ENCODE measurements around the gene TM4SF4. TPM values are rescaled to one million over a fixed set of nuclear protein-coding genes. Genes with fewer than 3 reads are reported as not detected.

Gene TM4SF4
- total and polyA plus RNA-seq, 2 donors (not counting 1 experiment from before 2014, with no cell fraction given), result 1.7 TPM

GRCh38 chr3:149475451-149476060 is 1.1 kb downstream of the TM4SF4 start:
- Histone ChIP-seq H3K4me3 (replicated peaks in 1 of 4; ENCODE audit: control extremely low read depth in 1 of 4, insufficient read depth in 1 of 4, low read depth in 3 of 4, low read length in 4 of 4) (no peak overlapping the region), H3K4me1 (ENCODE audit: control insufficient read depth, extremely low read depth, insufficient read depth, low read length) (peaks cover 25% of the 10 kb centered on the region), H3K27ac (ENCODE audit: insufficient read depth, low read length) (no peak overlapping the region), H3K79me2 (ENCODE audit: control insufficient read depth, insufficient read depth, low read length) (no peaks in the 10 kb centered on the region), H3K4me2 (ENCODE audit: extremely low read depth, insufficient read depth, low read length) (no peak overlapping the region), H3K9ac (ENCODE audit: insufficient read depth, low read length) (no peak overlapping the region), H3K27me3 (ENCODE audit: control insufficient read depth, insufficient read depth, low read length) (no peaks in the 10 kb centered on the region), H3K36me3 (ENCODE audit: control insufficient read depth, insufficient read depth, low read length) (no peaks in the 10 kb centered on the region), H3K9me3 (ENCODE audit: control insufficient read depth, insufficient read depth, low read depth, low read length) (no peaks in the 10 kb centered on the region), H2AFZ (ENCODE audit: low read length) (no peak overlapping the region), H4K20me1 (ENCODE audit: control insufficient read depth, extremely low read depth, insufficient read depth, low read length) (no peaks in the 10 kb centered on the region)
- DNase-seq (ENCODE audit: low read depth in 2 of 2), result no peak
- no peak for TF ChIP-seq EZH2 (IDR thresholded peaks at IDR 0.05; ENCODE audit: low read length, missing control alignments)

DNA sequence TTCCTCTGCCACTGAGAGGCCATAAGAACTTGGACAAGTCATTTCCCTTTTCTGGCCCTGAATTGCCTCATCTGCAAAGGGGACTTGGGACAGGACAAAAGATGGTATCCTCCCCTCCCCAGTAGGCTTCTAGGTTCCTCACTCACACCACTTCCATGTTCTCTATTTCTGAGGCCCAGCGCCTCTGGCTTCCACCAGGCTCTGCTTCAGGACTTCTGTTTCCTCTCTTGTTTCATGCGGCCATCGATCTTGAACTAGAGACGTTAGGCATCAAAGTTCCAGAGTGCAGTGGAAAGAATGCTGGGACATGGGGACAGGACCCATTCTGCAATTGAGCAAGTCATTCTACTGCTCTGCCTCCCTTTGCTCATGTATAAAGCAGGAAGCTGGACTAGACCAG is 1.7 kb downstream of the TM4SF4 start:
- Histone ChIP-seq H3K36me3 (ENCODE audit: control insufficient read depth, insufficient read depth, low read length) (no peaks in the 10 kb centered on the region), H3K27me3 (ENCODE audit: control insufficient read depth, insufficient read depth, low read length) (no peaks in the 10 kb centered on the region), H4K20me1 (ENCODE audit: control insufficient read depth, extremely low read depth, insufficient read depth, low read length) (no peaks in the 10 kb centered on the region), H3K9ac (ENCODE audit: insufficient read depth, low read length) (no peak overlapping the region), H3K4me1 (ENCODE audit: control insufficient read depth, extremely low read depth, insufficient read depth, low read length) (peaks cover 25% of the 10 kb centered on the region), H3K4me3 (replicated peaks in 1 of 4; ENCODE audit: control extremely low read depth in 1 of 4, insufficient read depth in 1 of 4, low read depth in 3 of 4, low read length in 4 of 4) (no peak overlapping the region), H3K4me2 (ENCODE audit: extremely low read depth, insufficient read depth, low read length) (no peak overlapping the region), H3K27ac (ENCODE audit: insufficient read depth, low read length) (no peak overlapping the region), H3K79me2 (ENCODE audit: control insufficient read depth, insufficient read depth, low read length) (no peaks in the 10 kb centered on the region), H3K9me3 (ENCODE audit: control insufficient read depth, insufficient read depth, low read depth, low read length) (no peaks in the 10 kb centered on the region), H2AFZ (ENCODE audit: low read length) (no peak overlapping the region)
- TF ChIP-seq EZH2 (IDR thresholded peaks at IDR 0.05; ENCODE audit: low read length, missing control alignments), result no peak
- TF ChIP-seq CTCF (conservative IDR thresholded peaks at IDR 0.05 in 1 of 2, IDR thresholded peaks at IDR 0.05 in 1 of 2; ENCODE audit: low read depth in 1 of 2, low read length in 2 of 2), result no peak
- no peak for DNase-seq (ENCODE audit: low read depth in 2 of 2)

DNA sequence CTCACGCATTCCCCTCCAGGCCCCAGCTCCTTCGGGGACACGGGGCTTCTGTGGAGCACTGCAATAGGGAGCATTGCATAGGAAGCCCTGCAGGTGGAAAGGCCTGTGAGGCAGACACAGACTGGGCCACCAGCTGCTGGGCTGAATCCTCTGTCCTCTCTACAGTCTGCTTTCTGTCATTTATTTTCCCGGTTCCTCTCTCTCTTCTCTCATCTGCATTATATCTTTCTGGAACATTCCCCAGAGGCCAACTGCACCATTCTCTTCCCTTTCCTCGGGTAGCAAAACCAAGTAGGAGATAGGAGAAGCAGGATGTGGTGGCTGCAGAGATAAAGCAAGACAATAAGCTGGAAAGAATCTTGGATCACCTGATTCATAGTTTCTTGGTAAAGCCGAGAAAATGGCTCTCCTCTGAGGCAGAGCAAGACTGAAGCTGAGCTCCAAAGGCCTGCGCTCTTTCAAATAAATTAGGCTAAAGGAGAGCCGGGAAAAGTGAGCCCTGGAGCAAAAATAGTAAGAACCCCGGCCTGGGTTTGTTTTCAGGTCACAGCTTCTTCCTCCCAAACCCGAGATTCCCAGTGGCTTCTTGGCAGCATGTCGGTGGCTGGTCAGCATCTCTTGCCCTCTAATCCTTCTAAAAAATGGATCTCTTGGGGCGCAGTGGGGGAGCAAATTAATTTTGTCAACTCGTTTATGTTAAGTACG is 5.3 kb downstream of the TM4SF4 start:
- H3K27me3 ChIP-seq (ENCODE audit: control insufficient read depth, insufficient read depth, low read length), result no peaks in the 10 kb centered on the region
- no peaks in the 10 kb centered on the region for H4K20me1 ChIP-seq (ENCODE audit: control insufficient read depth, extremely low read depth, insufficient read depth, low read length)
- TF ChIP-seq CTCF (conservative IDR thresholded peaks at IDR 0.05 in 1 of 2, IDR thresholded peaks at IDR 0.05 in 1 of 2; ENCODE audit: low read depth in 1 of 2, low read length in 2 of 2), result no peak
- no peak for TF ChIP-seq EZH2 (IDR thresholded peaks at IDR 0.05; ENCODE audit: low read length, missing control alignments)
- H3K9me3 ChIP-seq (ENCODE audit: control insufficient read depth, insufficient read depth, low read depth, low read length), result no peaks in the 10 kb centered on the region
- no peaks in the 10 kb centered on the region for H3K36me3 ChIP-seq (ENCODE audit: control insufficient read depth, insufficient read depth, low read length)
- DNase-seq (ENCODE audit: low read depth in 2 of 2), result peak in 1 of 2 donors; percentile 79
- H3K4me2 ChIP-seq (ENCODE audit: extremely low read depth, insufficient read depth, low read length), result no peak overlapping the region
- no peak overlapping the region for H3K9ac ChIP-seq (ENCODE audit: insufficient read depth, low read length)
- H3K79me2 ChIP-seq (ENCODE audit: control insufficient read depth, insufficient read depth, low read length), result no peaks in the 10 kb centered on the region
- H2AFZ ChIP-seq (ENCODE audit: low read length), result peak overlapping the region; percentile 39
- H3K4me3 ChIP-seq (replicated peaks in 1 of 4; ENCODE audit: control extremely low read depth in 1 of 4, insufficient read depth in 1 of 4, low read depth in 3 of 4, low read length in 4 of 4), result no peak overlapping the region
- peaks cover 6% of the 10 kb centered on the region for H3K4me1 ChIP-seq (ENCODE audit: control insufficient read depth, extremely low read depth, insufficient read depth, low read length)
- peak overlapping the region; percentile 34 for H3K27ac ChIP-seq (ENCODE audit: insufficient read depth, low read length)
